Thyroid gland (tissue), 4 donors: ENCODE measurements around the gene SYNPO. TPM values are rescaled to one million over a fixed set of nuclear protein-coding genes. Genes with fewer than 3 reads are reported as not detected.
A peak's percentile ranks its signal among the peaks of the same experiment; 100 is the strongest.

ENCODE experiments used
- DNase-seq, 2 donors: peaks; one replicate each; pipeline ENCODE4 v3.0.0-alpha.2; 2019
- H3K27ac ChIP-seq, 3 donors: fragments of 200-600 bp; sonication (generic); 1 replicate in 2 of 3; 2 replicates in 1 of 3; pipeline ENCODE4 v1.5.1; 2016 to 2019; ENCODE audit warnings: mild to moderate bottlenecking in 1 of 3, moderate library complexity in 1 of 3
- H3K27me3 ChIP-seq: fragments of 200-600 bp; sonication (generic); one replicate; pipeline ENCODE4 v1.5.1; 2019
- H3K36me3 ChIP-seq, 2 donors: fragments of 200-600 bp; sonication (generic); one replicate each; pipeline ENCODE4 v1.5.1; 2016 to 2019
- H3K4me1 ChIP-seq, 2 donors: fragments of 200-600 bp; sonication (generic); one replicate each; pipeline ENCODE4 v1.5.1; 2017 to 2019
- H3K4me3 ChIP-seq, 3 donors: fragments of 200-600 bp; sonication (generic); replicated peaks in 1 of 3; 1 replicate in 2 of 3; 2 replicates in 1 of 3; pipeline ENCODE4 v1.5.1; 2016; ENCODE audit warnings: mild to moderate bottlenecking in 1 of 3
- H3K9me3 ChIP-seq: fragments of 200-600 bp; sonication (generic); one replicate; pipeline ENCODE4 v1.5.1; 2017
- POLR2A ChIP-seq, 2 donors: fragments of 450-650 bp; IDR thresholded peaks; one replicate each; pipeline ENCODE4 v1.6.1; 2017; ENCODE audit warnings: antibody characterized with exemption in 2 of 2, mild to moderate bottlenecking in 2 of 2, moderate library complexity in 1 of 2
- WGBS, 2 donors: methylation state at CpG; one replicate each; pipeline ENCODE4 v1.1.5; 2017; 5-methylcytosine and 5-hydroxymethylcytosine counted together
- intact Hi-C: fragments of 100-400 bp; cut with DNase I; formaldehyde crosslinking; loops from one replicate; pipeline ENCODE4 v1.15.1; 2023
- total RNA-seq, 4 donors: library from RNA; depleted of rRNA; stranded (reverse); fragments of >200 nt; gene quantifications; one replicate each; pipeline ENCODE4 v1.2.3, GENCODE V29; 2016
- TF ChIP-seq, protein P1 (sequence below), 6 experiments: fragments of 200-600 bp in 3 of 6; fragments of 450-650 bp in 3 of 6; sonication (generic) in 3 of 6; IDR thresholded peaks; one replicate each; pipeline ENCODE4 v1.5.1; 2016 to 2019; ENCODE audit warnings: antibody characterized with exemption in 6 of 6, mild to moderate bottlenecking in 2 of 6, inconsistent platforms in 1 of 6, moderate library complexity in 1 of 6

Gene SYNPO
- total RNA-seq, 4 donors from 2014 or later: 8.8 to 19.3 (median 14.1) TPM

- no peaks in the 10 kb centered on the region for H3K9me3 ChIP-seq
- TF ChIP-seq POLR2A (IDR thresholded peaks at IDR 0.05): no peak
- TF ChIP-seq, protein P1, sequence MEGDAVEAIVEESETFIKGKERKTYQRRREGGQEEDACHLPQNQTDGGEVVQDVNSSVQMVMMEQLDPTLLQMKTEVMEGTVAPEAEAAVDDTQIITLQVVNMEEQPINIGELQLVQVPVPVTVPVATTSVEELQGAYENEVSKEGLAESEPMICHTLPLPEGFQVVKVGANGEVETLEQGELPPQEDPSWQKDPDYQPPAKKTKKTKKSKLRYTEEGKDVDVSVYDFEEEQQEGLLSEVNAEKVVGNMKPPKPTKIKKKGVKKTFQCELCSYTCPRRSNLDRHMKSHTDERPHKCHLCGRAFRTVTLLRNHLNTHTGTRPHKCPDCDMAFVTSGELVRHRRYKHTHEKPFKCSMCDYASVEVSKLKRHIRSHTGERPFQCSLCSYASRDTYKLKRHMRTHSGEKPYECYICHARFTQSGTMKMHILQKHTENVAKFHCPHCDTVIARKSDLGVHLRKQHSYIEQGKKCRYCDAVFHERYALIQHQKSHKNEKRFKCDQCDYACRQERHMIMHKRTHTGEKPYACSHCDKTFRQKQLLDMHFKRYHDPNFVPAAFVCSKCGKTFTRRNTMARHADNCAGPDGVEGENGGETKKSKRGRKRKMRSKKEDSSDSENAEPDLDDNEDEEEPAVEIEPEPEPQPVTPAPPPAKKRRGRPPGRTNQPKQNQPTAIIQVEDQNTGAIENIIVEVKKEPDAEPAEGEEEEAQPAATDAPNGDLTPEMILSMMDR (IDR thresholded peaks at IDR 0.05): no peak
- H3K36me3 ChIP-seq: no peaks in the 10 kb centered on the region
- 86 to 87% methylated on average over 3 of the region's 3 CpGs for WGBS, 2 donors
- H3K4me1 ChIP-seq: peaks cover 3 to 21% of the 10 kb centered on the region in 2 donors
- DNase-seq: no peak
- intact Hi-C loops: loop anchor here (5.0 kb wide), 2 partner anchors 93 to 198 kb away; no protein-coding TSS in a partner anchor
- no peak overlapping the region for H3K4me3 ChIP-seq
- no peak overlapping the region for H3K27ac ChIP-seq
- no peaks in the 10 kb centered on the region for H3K27me3 ChIP-seq
Measured at GRCh38 chr5:150655221-150655620, 14.8 kb downstream of the SYNPO start.

DNA sequence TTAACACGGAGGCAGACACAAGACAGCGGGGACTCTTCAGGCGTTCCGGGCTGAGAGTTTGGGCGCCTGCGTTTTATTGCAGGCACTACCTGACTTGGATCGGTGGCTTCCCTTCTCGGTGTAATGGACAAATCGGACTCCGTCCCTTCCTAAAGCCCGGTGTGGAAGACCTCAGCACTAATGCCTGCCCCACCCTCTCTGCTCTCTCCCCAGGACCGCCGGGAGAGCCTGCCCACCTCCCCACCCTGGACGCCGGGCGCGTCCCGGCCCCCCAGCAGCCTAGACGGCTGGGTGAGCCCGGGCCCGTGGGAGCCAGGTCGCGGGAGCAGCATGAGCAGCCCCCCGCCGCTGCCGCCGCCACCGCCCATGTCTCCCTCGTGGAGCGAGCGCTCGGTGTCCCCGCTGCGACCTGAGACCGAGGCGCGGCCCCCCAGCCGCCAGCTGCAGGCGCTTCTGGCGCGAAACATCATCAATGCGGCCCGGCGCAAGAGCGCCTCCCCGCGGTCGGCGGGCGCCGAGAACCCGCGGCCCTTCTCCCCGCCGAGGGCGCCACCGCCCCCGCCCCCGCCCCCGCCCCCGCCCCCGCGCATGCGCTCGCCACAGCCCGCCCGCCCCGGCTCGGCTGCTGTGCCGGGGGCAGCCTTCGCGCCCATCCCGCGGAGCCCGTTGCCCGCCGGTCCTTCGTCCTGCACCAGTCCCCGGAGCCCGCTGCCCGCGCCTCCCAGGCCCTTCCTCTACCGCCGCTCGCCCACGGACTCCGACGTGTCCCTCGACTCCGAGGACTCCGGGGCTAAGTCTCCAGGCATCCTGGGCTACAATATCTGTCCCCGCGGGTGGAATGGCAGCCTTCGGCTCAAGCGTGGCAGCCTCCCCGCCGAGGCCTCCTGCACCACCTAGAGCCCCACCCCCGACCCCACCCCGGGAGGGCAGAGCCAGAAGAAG, 16.0 kb downstream of the SYNPO start:
- H3K36me3 ChIP-seq: no peaks in the 10 kb centered on the region
- TF ChIP-seq, protein P1 (IDR thresholded peaks at IDR 0.05): peak in 4 of 6 experiments; percentile 14 to 95 (median 70)
- no peak for TF ChIP-seq POLR2A (IDR thresholded peaks at IDR 0.05)
- peak overlapping the region; percentile 19 to 73 (median 29) for H3K27ac ChIP-seq
- intact Hi-C loops: loop anchor here (5.0 kb wide), 2 partner anchors 94 to 199 kb away; no protein-coding TSS in a partner anchor
- H3K9me3 ChIP-seq: no peaks in the 10 kb centered on the region
- peak overlapping the region in 2 of 3 donors; percentile 32 to 44 for H3K4me3 ChIP-seq
- 4 to 11% methylated on average over 5 to 25 of the region's 99 CpGs for WGBS, 2 donors
- H3K27me3 ChIP-seq: no peaks in the 10 kb centered on the region
- H3K4me1 ChIP-seq: peaks cover 3 to 21% of the 10 kb centered on the region in 2 donors
- peak; percentile 66 to 73 for DNase-seq

GRCh38 chr5:150658121-150658520, 17.7 kb downstream of the SYNPO start:
- TF ChIP-seq, protein P1 (IDR thresholded peaks at IDR 0.05): no peak
- no peak for TF ChIP-seq POLR2A (IDR thresholded peaks at IDR 0.05)
- H3K9me3 ChIP-seq: no peaks in the 10 kb centered on the region
- H3K27me3 ChIP-seq: no peaks in the 10 kb centered on the region
- no peak overlapping the region for H3K27ac ChIP-seq
- peaks cover 3 to 13% of the 10 kb centered on the region in 2 donors for H3K4me1 ChIP-seq
- WGBS, 2 donors: 95% methylated on average over 4 of the region's 4 CpGs
- H3K4me3 ChIP-seq: no peak overlapping the region
- intact Hi-C loops: loop anchor here (5.0 kb wide), 2 partner anchors 96 to 201 kb away; no protein-coding TSS in a partner anchor
- no peaks in the 10 kb centered on the region for H3K36me3 ChIP-seq
- DNase-seq: no peak

GRCh38 chr5:150658699-150659265, 18.3 kb downstream of the SYNPO start:
- no peak for DNase-seq
- Histone ChIP-seq H3K36me3 (no peaks in the 10 kb centered on the region), H3K27me3 (no peaks in the 10 kb centered on the region), H3K27ac (no peak overlapping the region), H3K4me3 (no peak overlapping the region), H3K9me3 (no peaks in the 10 kb centered on the region), H3K4me1 (peaks cover 3 to 13% of the 10 kb centered on the region in 2 donors)
- 40 to 52% methylated on average over 3 of the region's 3 CpGs for WGBS, 2 donors
- intact Hi-C loops: loop anchor here (5.0 kb wide), 2 partner anchors 96 to 201 kb away; no protein-coding TSS in a partner anchor
- no peak for TF ChIP-seq POLR2A (IDR thresholded peaks at IDR 0.05)
- TF ChIP-seq, protein P1 (IDR thresholded peaks at IDR 0.05): no peak
